ENCODE measurements around the gene PDK4. TPM values are rescaled to one million over a fixed set of nuclear protein-coding genes. Genes with fewer than 3 reads are reported as not detected.
A peak's percentile ranks its signal among the peaks of the same experiment; 100 is the strongest.

The PDK4 gene
- not detected for total RNA-seq (ENCODE audit: unreplicated experiment)
- long read RNA-seq, result 0 reads

GRCh38 chr7:95596198-95597063 is at the start of gene PDK4:
Gene PDK4 (minus strand): TSS chr7:95596516. CDS start chr7:95596293, 223 bp downstream.
- Mint-ChIP-seq H3K27me3 (ENCODE audit: unreplicated experiment) (peaks cover 13% of the 10 kb centered on the region), H3K27ac (ENCODE audit: unreplicated experiment) (no peak within 1 kb of the TSS), H3K9me3 (ENCODE audit: unreplicated experiment) (peaks cover 4% of the 10 kb centered on the region), H3K36me3 (ENCODE audit: unreplicated experiment) (no peaks in the 10 kb centered on the region), H3K4me3 (ENCODE audit: unreplicated experiment) (peak within 1 kb of the TSS; percentile 89), H3K4me1 (ENCODE audit: low read depth, unreplicated experiment) (peaks cover 3% of the 10 kb centered on the region)
- peak; percentile 50 for DNase-seq
- TF ChIP-seq, protein P1, sequence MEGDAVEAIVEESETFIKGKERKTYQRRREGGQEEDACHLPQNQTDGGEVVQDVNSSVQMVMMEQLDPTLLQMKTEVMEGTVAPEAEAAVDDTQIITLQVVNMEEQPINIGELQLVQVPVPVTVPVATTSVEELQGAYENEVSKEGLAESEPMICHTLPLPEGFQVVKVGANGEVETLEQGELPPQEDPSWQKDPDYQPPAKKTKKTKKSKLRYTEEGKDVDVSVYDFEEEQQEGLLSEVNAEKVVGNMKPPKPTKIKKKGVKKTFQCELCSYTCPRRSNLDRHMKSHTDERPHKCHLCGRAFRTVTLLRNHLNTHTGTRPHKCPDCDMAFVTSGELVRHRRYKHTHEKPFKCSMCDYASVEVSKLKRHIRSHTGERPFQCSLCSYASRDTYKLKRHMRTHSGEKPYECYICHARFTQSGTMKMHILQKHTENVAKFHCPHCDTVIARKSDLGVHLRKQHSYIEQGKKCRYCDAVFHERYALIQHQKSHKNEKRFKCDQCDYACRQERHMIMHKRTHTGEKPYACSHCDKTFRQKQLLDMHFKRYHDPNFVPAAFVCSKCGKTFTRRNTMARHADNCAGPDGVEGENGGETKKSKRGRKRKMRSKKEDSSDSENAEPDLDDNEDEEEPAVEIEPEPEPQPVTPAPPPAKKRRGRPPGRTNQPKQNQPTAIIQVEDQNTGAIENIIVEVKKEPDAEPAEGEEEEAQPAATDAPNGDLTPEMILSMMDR (IDR thresholded peaks at IDR 0.05; ENCODE audit: partially characterized antibody, unreplicated experiment), result no peak

DNA sequence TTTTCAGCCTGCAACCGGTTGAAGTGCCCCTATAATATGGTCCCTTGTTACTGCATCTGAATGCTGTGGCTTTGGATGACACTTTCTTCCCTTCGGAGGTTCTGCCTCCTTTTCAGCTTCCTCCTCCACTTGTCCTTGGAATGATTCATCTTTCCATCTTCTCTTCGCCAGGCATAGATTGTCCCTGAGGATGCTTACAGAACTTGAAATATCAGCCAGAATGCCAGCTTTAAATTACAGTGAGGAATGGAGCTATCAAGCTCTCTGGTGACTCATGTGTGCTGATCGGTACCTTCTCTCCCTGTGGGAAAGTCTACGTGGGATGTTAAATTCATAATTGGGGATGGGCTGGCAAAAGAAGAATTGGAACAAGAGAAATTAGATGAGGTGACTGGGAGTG is 45.9 kb upstream of the PDK4 start:
- H3K4me1 Mint-ChIP-seq (ENCODE audit: low read depth, unreplicated experiment), result no peaks in the 10 kb centered on the region
- peaks cover 3% of the 10 kb centered on the region for H3K27me3 Mint-ChIP-seq (ENCODE audit: unreplicated experiment)
- H3K27ac Mint-ChIP-seq (ENCODE audit: unreplicated experiment), result no peak overlapping the region
- H3K9me3 Mint-ChIP-seq (ENCODE audit: unreplicated experiment), result peaks cover 2% of the 10 kb centered on the region
- DNase-seq, result no peak
- no peaks in the 10 kb centered on the region for H3K36me3 Mint-ChIP-seq (ENCODE audit: unreplicated experiment)
- TF ChIP-seq, protein P1 (IDR thresholded peaks at IDR 0.05; ENCODE audit: partially characterized antibody, unreplicated experiment), result no peak
- no peak overlapping the region for H3K4me3 Mint-ChIP-seq (ENCODE audit: unreplicated experiment)

DNA sequence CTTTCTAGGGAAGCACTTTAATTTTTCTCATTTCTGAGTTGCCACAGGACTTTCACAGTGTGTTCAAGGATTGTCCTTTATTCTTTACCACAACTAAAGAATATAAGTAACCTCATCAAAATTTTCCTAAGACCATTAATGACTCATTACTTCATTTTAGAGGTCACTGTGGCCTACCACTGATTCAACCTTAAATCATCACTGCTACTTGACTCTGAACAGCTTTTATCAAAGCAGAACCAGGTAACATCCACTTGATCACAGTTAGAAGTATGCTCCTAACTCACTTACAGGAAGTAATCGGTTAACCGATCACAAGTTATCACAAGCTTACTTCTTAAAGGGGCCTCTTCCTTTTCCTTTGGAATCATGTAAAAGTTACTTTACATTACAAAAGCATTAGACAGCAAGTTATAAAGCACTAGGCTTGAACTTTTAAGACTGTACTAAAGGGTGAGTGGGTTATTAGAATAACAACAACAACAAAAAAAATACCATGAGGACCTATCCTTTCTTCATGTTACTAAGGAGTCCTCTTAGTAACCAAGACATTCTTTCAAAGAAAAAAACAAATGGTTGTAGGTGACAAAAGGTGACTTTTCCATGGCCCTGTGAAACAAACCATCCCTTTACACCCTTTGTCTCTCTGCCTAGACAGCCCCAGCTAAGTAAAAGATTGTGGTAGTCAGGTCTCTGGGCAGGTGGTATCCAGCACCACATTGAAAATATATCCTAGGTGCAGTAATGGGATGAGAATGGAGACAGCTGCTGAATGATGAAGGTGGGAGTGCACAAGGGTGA is 40.0 kb upstream of the PDK4 start:
- Mint-ChIP-seq H3K4me1 (ENCODE audit: low read depth, unreplicated experiment) (no peaks in the 10 kb centered on the region), H3K27me3 (ENCODE audit: unreplicated experiment) (peaks cover 3% of the 10 kb centered on the region), H3K4me3 (ENCODE audit: unreplicated experiment) (no peak overlapping the region), H3K27ac (ENCODE audit: unreplicated experiment) (no peak overlapping the region), H3K36me3 (ENCODE audit: unreplicated experiment) (no peaks in the 10 kb centered on the region), H3K9me3 (ENCODE audit: unreplicated experiment) (no peaks in the 10 kb centered on the region)
- no peak for DNase-seq
- TF ChIP-seq, protein P1 (IDR thresholded peaks at IDR 0.05; ENCODE audit: partially characterized antibody, unreplicated experiment), result no peak

- H3K36me3 Mint-ChIP-seq (ENCODE audit: unreplicated experiment), result no peaks in the 10 kb centered on the region
- H3K4me3 Mint-ChIP-seq (ENCODE audit: unreplicated experiment), result no peak overlapping the region
- DNase-seq, result no peak
- H3K27ac Mint-ChIP-seq (ENCODE audit: unreplicated experiment), result no peak overlapping the region
- TF ChIP-seq, protein P1 (IDR thresholded peaks at IDR 0.05; ENCODE audit: partially characterized antibody, unreplicated experiment), result no peak
- H3K27me3 Mint-ChIP-seq (ENCODE audit: unreplicated experiment), result no peaks in the 10 kb centered on the region
- no peaks in the 10 kb centered on the region for H3K9me3 Mint-ChIP-seq (ENCODE audit: unreplicated experiment)
- H3K4me1 Mint-ChIP-seq (ENCODE audit: low read depth, unreplicated experiment), result no peaks in the 10 kb centered on the region
Measured at GRCh38 chr7:95632609-95633008, 36.3 kb upstream of the PDK4 start.

All from glutamatergic neuron (in vitro differentiated cells).